ENCODE data around the gene SCEL. TPM values are rescaled to one million over a fixed set of nuclear protein-coding genes. Genes with fewer than 3 reads are reported as not detected.
"Not testable (repeated sequence)": the region's sequence is repeated elsewhere in the genome, so short reads cannot be mapped to it uniquely, and the experiment has no call there.

Gene SCEL
- total RNA-seq, 3 donors from 2014 or later (not counting 1 experiment from before 2014, with no cell fraction given) = not detected

- intact Hi-C loops (cut with micrococcal nuclease) = no loop called here
These were observed 117.8 kb downstream of the SCEL start for GRCh38 chr13:77653301-77653700.

GRCh38 chr13:77660016-77660415 lies 124.5 kb downstream of the SCEL start:
- H3K27me3 ChIP-seq (ENCODE audit: control insufficient read depth, insufficient read depth, low read length); intact Hi-C loops (cut with micrococcal nuclease); H3K36me3 ChIP-seq (ENCODE audit: control insufficient read depth, insufficient read depth, low read length); H3K27ac Mint-ChIP-seq; H3K27me3 Mint-ChIP-seq (ENCODE audit: low read depth in 2 of 2); H3K27ac ChIP-seq (ENCODE audit: low read length); H3K4me3 Mint-ChIP-seq; H3K9me3 ChIP-seq (ENCODE audit: control insufficient read depth, insufficient read depth, low read length); H3K9me3 Mint-ChIP-seq; H3K4me1 ChIP-seq (ENCODE audit: control insufficient read depth, insufficient read depth, low read length); DNase-seq; ATAC-seq; H3K4me1 Mint-ChIP-seq; H3K4me3 ChIP-seq (ENCODE audit: low read length); H3K36me3 Mint-ChIP-seq: not testable (repeated sequence)
- 94% methylated on average over 23 of the region's 23 CpGs for WGBS (ENCODE audit: insufficient coverage)

More at GRCh38 chr13:77653301-77653700, 117.8 kb downstream of the SCEL start:
- ATAC-seq = no peak
- Histone ChIP-seq H3K4me1 (ENCODE audit: control insufficient read depth, insufficient read depth, low read length) (no peaks in the 10 kb centered on the region), H3K27ac (ENCODE audit: low read length) (no peak overlapping the region), H3K9me3 (ENCODE audit: control insufficient read depth, insufficient read depth, low read length) (no peaks in the 10 kb centered on the region), H3K4me3 (ENCODE audit: low read length) (no peak overlapping the region), H3K36me3 (ENCODE audit: control insufficient read depth, insufficient read depth, low read length) (no peaks in the 10 kb centered on the region), H3K27me3 (ENCODE audit: control insufficient read depth, insufficient read depth, low read length) (no peaks in the 10 kb centered on the region)
- WGBS (ENCODE audit: insufficient coverage) = 16% methylated on average over 2 of the region's 2 CpGs
- no peak for DNase-seq
- no peak overlapping the region for H3K27ac Mint-ChIP-seq
- H3K4me1 Mint-ChIP-seq = no peaks in the 10 kb centered on the region
- H3K27me3 Mint-ChIP-seq (ENCODE audit: low read depth in 2 of 2) = peaks cover 0 to 8% of the 10 kb centered on the region in 2 donors
- no peak for TF ChIP-seq CTCF (IDR thresholded peaks at IDR 0.05)
- no peak overlapping the region for H3K4me3 Mint-ChIP-seq
- peaks cover 0 to 6% of the 10 kb centered on the region in 2 donors for H3K9me3 Mint-ChIP-seq
- H3K36me3 Mint-ChIP-seq = no peaks in the 10 kb centered on the region

- Mint-ChIP-seq H3K27me3 (ENCODE audit: low read depth in 2 of 2) (peaks cover 2 to 8% of the 10 kb centered on the region in 2 donors), H3K4me3 (no peak overlapping the region), H3K4me1 (no peaks in the 10 kb centered on the region), H3K36me3 (no peaks in the 10 kb centered on the region), H3K27ac (no peak overlapping the region), H3K9me3 (no peaks in the 10 kb centered on the region)
- no peak for TF ChIP-seq CTCF (IDR thresholded peaks at IDR 0.05)
- WGBS (ENCODE audit: insufficient coverage) = 88% methylated on average over 15 of the region's 15 CpGs
- DNase-seq = no peak
- intact Hi-C loops (cut with micrococcal nuclease) = no loop called here
- no peak overlapping the region for H3K4me3 ChIP-seq (ENCODE audit: low read length)
- H3K36me3 ChIP-seq (ENCODE audit: control insufficient read depth, insufficient read depth, low read length) = no peaks in the 10 kb centered on the region
- H3K27me3 ChIP-seq (ENCODE audit: control insufficient read depth, insufficient read depth, low read length) = no peaks in the 10 kb centered on the region
- H3K9me3 ChIP-seq (ENCODE audit: control insufficient read depth, insufficient read depth, low read length) = no peaks in the 10 kb centered on the region
- H3K4me1 ChIP-seq (ENCODE audit: control insufficient read depth, insufficient read depth, low read length) = no peaks in the 10 kb centered on the region
- no peak for ATAC-seq
- no peak overlapping the region for H3K27ac ChIP-seq (ENCODE audit: low read length)
These were observed 125.3 kb downstream of the SCEL start for GRCh38 chr13:77660841-77661250.

GRCh38 chr13:77662301-77662700 lies 126.8 kb downstream of the SCEL start:
- H3K4me1 Mint-ChIP-seq; DNase-seq; H3K4me1 ChIP-seq (ENCODE audit: control insufficient read depth, insufficient read depth, low read length); H3K27ac ChIP-seq (ENCODE audit: low read length); H3K36me3 ChIP-seq (ENCODE audit: control insufficient read depth, insufficient read depth, low read length); H3K36me3 Mint-ChIP-seq; intact Hi-C loops (cut with micrococcal nuclease); H3K4me3 Mint-ChIP-seq; H3K9me3 ChIP-seq (ENCODE audit: control insufficient read depth, insufficient read depth, low read length); H3K27ac Mint-ChIP-seq; H3K9me3 Mint-ChIP-seq; H3K27me3 ChIP-seq (ENCODE audit: control insufficient read depth, insufficient read depth, low read length); ATAC-seq; H3K4me3 ChIP-seq (ENCODE audit: low read length); H3K27me3 Mint-ChIP-seq (ENCODE audit: low read depth in 2 of 2): not testable (repeated sequence)
- 92% methylated on average over 14 of the region's 16 CpGs for WGBS (ENCODE audit: insufficient coverage)

- intact Hi-C loops (cut with micrococcal nuclease); H3K27ac ChIP-seq (ENCODE audit: low read length); H3K27me3 Mint-ChIP-seq (ENCODE audit: low read depth in 2 of 2); H3K4me3 ChIP-seq (ENCODE audit: low read length); H3K27me3 ChIP-seq (ENCODE audit: control insufficient read depth, insufficient read depth, low read length); DNase-seq; ATAC-seq; H3K27ac Mint-ChIP-seq; H3K4me3 Mint-ChIP-seq; H3K9me3 ChIP-seq (ENCODE audit: control insufficient read depth, insufficient read depth, low read length); H3K4me1 ChIP-seq (ENCODE audit: control insufficient read depth, insufficient read depth, low read length); H3K9me3 Mint-ChIP-seq; H3K36me3 ChIP-seq (ENCODE audit: control insufficient read depth, insufficient read depth, low read length); H3K36me3 Mint-ChIP-seq; H3K4me1 Mint-ChIP-seq: not testable (repeated sequence)
- WGBS (ENCODE audit: insufficient coverage) = 95% methylated on average over 12 of the region's 15 CpGs
These were observed 127.3 kb downstream of the SCEL start for GRCh38 chr13:77662831-77663230.

All from natural killer cell (primary cell).